Breast epithelium (tissue), 3 donors: ENCODE results near the gene KLHDC7B.

Source experiments
- CTCF ChIP-seq, 3 donors: fragments of 450-650 bp; IDR thresholded peaks; one replicate each; pipeline ENCODE4 v1.5.1; 2016 to 2017; ENCODE audit warnings: antibody characterized with exemption in 3 of 3, mild to moderate bottlenecking in 3 of 3, moderate library complexity in 3 of 3
- POLR2A ChIP-seq: fragments of 450-650 bp; IDR thresholded peaks from one replicate; pipeline ENCODE4 v1.6.1; 2016; ENCODE audit warnings: antibody characterized with exemption, mild to moderate bottlenecking, moderate library complexity
- POLR2AphosphoS5 ChIP-seq, 3 donors: sonication (generic); formaldehyde crosslinking; IDR thresholded peaks; one replicate each; pipeline ENCODE4 v1.6.1; 2017; ENCODE audit warnings: antibody characterized with exemption in 3 of 3

GRCh38 chr22:50525858-50526107, 19.9 kb upstream of the KLHDC7B start:
- TF ChIP-seq POLR2AphosphoS5 (IDR thresholded peaks at IDR 0.05) (no peak), CTCF (IDR thresholded peaks at IDR 0.05) (no peak), POLR2A (no peak)
